Activated CD8-positive, alpha-beta T cell treated with anti-CD3 and anti-CD28 coated beads for 36 hours (primary cell): Measurements from ENCODE around the gene LCT. TPM values are rescaled to one million over a fixed set of nuclear protein-coding genes. Genes with fewer than 3 reads are reported as not detected.

Experiments
- ATAC-seq: fragments of 200-7000 bp; cut with Tn5 transposase; one replicate; pipeline ENCODE4 v1.10.0; 2021; ENCODE audit warnings: mild to moderate bottlenecking, moderate library complexity
- CTCF ChIA-PET: fragments of 350-600 bp; sonication (Branson Sonifier 250); formaldehyde crosslinking; loops from one replicate; lab custom pipeline; 2021; ENCODE audit warnings: antibody characterized with exemption; lab: Charles Lee
- POLR2A ChIA-PET: fragments of 350-600 bp; sonication (Branson Sonifier 250); formaldehyde crosslinking; loops from one replicate; lab custom pipeline; 2021; ENCODE audit warnings: antibody characterized with exemption; lab: Charles Lee
- DNase-seq: peaks from one replicate; pipeline ENCODE4 v3.0.0-alpha.2; 2020
- H3K27ac Mint-ChIP-seq: one replicate; pipeline ENCODE4 v1.8.0; 2021; ENCODE audit warnings: mild to moderate bottlenecking, mixed read lengths
- H3K27me3 Mint-ChIP-seq: one replicate; pipeline ENCODE4 v1.8.0; 2021; ENCODE audit warnings: mixed read lengths
- H3K36me3 Mint-ChIP-seq: one replicate; pipeline ENCODE4 v1.8.0; 2021; ENCODE audit warnings: low read depth, mixed read lengths
- H3K4me1 Mint-ChIP-seq: one replicate; pipeline ENCODE4 v1.8.0; 2021; ENCODE audit warnings: low read depth, mixed read lengths
- H3K4me3 Mint-ChIP-seq: one replicate; pipeline ENCODE4 v1.8.0; 2021; ENCODE audit warnings: mild to moderate bottlenecking, moderate library complexity, mixed read lengths
- H3K9me3 Mint-ChIP-seq: one replicate; pipeline ENCODE4 v1.8.0; 2021; ENCODE audit warnings: mixed read lengths
- intact Hi-C: fragments of 100-400 bp; cut with micrococcal nuclease; formaldehyde crosslinking; loops from one replicate; pipeline ENCODE4 v1.10.0; 2022
- total RNA-seq, 2 experiments: library from RNA; stranded (reverse); gene quantifications; one replicate each; pipeline ENCODE4 v1.2.3, GENCODE V29; 2021
- TF ChIP-seq, protein P1 (sequence below): fragments of 200-600 bp; IDR thresholded peaks from one replicate; pipeline ENCODE4 v1.8.0; 2022; ENCODE audit warnings: antibody characterized with exemption, mild to moderate bottlenecking

Gene LCT
- total RNA-seq, 2 experiments from 2014 or later = 0.11 to 0.29 TPM

GRCh38 chr2:135845997-135846396, 9.0 kb upstream of the LCT start:
- Mint-ChIP-seq H3K4me1 (peaks cover 12% of the 10 kb centered on the region), H3K4me3 (no peak overlapping the region), H3K27ac (no peak overlapping the region), H3K27me3 (no peaks in the 10 kb centered on the region), H3K36me3 (peaks cover 70% of the 10 kb centered on the region), H3K9me3 (no peaks in the 10 kb centered on the region)
- ChIA-PET POLR2A (interaction anchor here (1.3 kb wide), 1 partner anchor 24 kb away, joined by 3 read pairs; no protein-coding TSS in a partner anchor), CTCF (no interaction called here)
- intact Hi-C loops = no loop called here
- ATAC-seq (no peak), DNase-seq (no peak)
- TF ChIP-seq, protein P1, sequence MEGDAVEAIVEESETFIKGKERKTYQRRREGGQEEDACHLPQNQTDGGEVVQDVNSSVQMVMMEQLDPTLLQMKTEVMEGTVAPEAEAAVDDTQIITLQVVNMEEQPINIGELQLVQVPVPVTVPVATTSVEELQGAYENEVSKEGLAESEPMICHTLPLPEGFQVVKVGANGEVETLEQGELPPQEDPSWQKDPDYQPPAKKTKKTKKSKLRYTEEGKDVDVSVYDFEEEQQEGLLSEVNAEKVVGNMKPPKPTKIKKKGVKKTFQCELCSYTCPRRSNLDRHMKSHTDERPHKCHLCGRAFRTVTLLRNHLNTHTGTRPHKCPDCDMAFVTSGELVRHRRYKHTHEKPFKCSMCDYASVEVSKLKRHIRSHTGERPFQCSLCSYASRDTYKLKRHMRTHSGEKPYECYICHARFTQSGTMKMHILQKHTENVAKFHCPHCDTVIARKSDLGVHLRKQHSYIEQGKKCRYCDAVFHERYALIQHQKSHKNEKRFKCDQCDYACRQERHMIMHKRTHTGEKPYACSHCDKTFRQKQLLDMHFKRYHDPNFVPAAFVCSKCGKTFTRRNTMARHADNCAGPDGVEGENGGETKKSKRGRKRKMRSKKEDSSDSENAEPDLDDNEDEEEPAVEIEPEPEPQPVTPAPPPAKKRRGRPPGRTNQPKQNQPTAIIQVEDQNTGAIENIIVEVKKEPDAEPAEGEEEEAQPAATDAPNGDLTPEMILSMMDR = no peak

- peaks cover 70% of the 10 kb centered on the region for H3K36me3 Mint-ChIP-seq
- H3K27me3 Mint-ChIP-seq = no peaks in the 10 kb centered on the region
- DNase-seq (no peak), ATAC-seq (no peak)
- intact Hi-C loops = no loop called here
- POLR2A ChIA-PET = interaction anchor here (1.3 to 1.6 kb wide), 2 partner anchors 25 to 30 kb away, joined by 3 to 5 read pairs; no protein-coding TSS in a partner anchor
- no peak overlapping the region for H3K27ac Mint-ChIP-seq
- CTCF ChIA-PET = no interaction called here
- TF ChIP-seq, protein P1 = no peak
- no peaks in the 10 kb centered on the region for H3K9me3 Mint-ChIP-seq
- H3K4me3 Mint-ChIP-seq = no peak overlapping the region
- H3K4me1 Mint-ChIP-seq = peaks cover 19% of the 10 kb centered on the region
Measured at GRCh38 chr2:135845257-135845656, 8.3 kb upstream of the LCT start.

DNA sequence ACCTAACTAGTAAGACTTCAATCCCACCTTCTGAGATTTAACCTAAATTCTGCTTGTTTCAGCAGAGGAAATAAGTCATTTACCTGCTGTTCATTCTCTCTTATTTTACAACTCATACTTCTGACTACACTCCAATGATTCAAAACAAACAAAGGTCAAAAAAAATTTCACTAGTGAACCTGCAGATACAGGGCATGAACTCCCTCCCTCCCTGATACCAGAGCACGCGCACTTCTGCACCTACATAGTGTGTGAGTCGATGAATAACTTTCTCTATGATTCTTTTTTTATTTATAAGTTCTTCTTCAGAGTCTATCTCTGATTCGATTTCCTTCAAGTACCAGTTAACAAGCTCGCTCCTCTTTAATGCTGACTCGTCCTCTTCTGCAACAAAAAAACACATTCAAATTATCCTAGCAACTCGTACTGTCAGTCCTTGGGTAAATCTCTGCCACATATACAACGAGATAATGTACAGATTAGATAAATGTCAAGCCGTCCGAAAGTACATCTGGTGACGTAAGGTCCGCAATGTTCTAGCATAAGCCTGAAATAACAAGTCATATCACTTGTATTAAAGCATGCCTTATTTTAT, 7.4 kb upstream of the LCT start:
- intact Hi-C loops = no loop called here
- DNase-seq (no peak), ATAC-seq (no peak)
- no peaks in the 10 kb centered on the region for H3K9me3 Mint-ChIP-seq
- CTCF ChIA-PET = interaction anchor here (1.4 kb wide), 1 partner anchor 18 kb away, joined by 3 read pairs; no protein-coding TSS in a partner anchor
- no peaks in the 10 kb centered on the region for H3K27me3 Mint-ChIP-seq
- H3K36me3 Mint-ChIP-seq = peaks cover 65% of the 10 kb centered on the region
- no peak overlapping the region for H3K27ac Mint-ChIP-seq
- H3K4me3 Mint-ChIP-seq = no peak overlapping the region
- peaks cover 24% of the 10 kb centered on the region for H3K4me1 Mint-ChIP-seq
- TF ChIP-seq, protein P1 = no peak
- POLR2A ChIA-PET = interaction anchor here (1.6 to 6.3 kb wide), 3 partner anchors 10 to 31 kb away, joined by 5 to 30 read pairs (median 5); no protein-coding TSS in a partner anchor

DNA sequence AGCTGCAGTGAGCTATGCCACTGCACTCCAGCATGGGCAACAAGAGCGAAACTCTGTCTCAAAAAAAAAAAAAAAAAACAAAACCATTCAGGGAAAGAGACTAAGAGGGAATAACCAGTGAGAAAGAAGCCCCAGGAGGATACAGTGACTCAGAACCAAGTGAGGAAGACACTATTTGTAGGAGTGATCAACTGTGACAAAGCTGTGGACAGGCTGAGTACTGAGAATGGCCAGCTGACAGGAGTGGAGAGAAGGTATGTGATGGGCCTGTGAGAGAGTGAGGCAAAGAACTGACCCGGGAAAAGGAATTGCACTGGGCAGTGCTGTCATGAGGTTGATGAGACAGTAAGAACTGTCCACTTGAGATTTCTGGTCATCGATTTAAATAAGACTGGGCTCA, 6.7 kb upstream of the LCT start:
- ChIA-PET CTCF (interaction anchor here (1.4 to 1.6 kb wide), 2 partner anchors 18 to 45 kb away, joined by 3 to 11 read pairs; no protein-coding TSS in a partner anchor), POLR2A (interaction anchor here (1.0 to 6.3 kb wide), 4 partner anchors 10 to 32 kb away, joined by 3 to 30 read pairs (median 5); no protein-coding TSS in a partner anchor)
- no peak for DNase-seq
- intact Hi-C loops = no loop called here
- Mint-ChIP-seq H3K9me3 (no peaks in the 10 kb centered on the region), H3K27ac (no peak overlapping the region), H3K27me3 (no peaks in the 10 kb centered on the region), H3K4me1 (peaks cover 24% of the 10 kb centered on the region), H3K4me3 (no peak overlapping the region), H3K36me3 (peaks cover 59% of the 10 kb centered on the region)
- ATAC-seq = no peak
- TF ChIP-seq, protein P1 = no peak

DNA sequence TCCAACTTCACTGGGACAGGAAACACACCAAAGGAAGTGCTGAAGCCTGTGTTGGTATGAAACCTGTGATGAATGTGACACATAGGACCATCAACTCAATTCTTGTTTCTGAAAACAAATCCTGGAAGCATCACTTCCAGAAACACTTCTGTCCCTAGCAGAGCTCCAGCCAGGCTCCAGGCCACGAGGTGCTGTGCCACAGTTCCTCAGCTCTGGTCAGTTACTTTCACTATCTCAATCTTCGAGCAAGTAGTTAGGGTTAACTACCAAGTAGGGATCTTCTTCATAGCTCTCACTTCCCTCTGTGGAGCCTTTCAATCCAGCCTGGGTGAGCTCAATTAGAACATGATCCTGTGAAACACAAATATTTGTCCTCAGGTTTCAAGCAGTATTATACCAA, 3.6 kb upstream of the LCT start:
- Mint-ChIP-seq H3K4me1 (peaks cover 34% of the 10 kb centered on the region), H3K9me3 (no peaks in the 10 kb centered on the region), H3K27me3 (no peaks in the 10 kb centered on the region), H3K4me3 (no peak overlapping the region), H3K36me3 (peaks cover 48% of the 10 kb centered on the region), H3K27ac (peak overlapping the region; percentile 47)
- TF ChIP-seq, protein P1 = no peak
- ChIA-PET CTCF (interaction anchor here (1.0 to 2.8 kb wide), 5 partner anchors 9 to 43 kb away, joined by 3 to 10 read pairs (median 4); no protein-coding TSS in a partner anchor), POLR2A (interaction anchor here (0.8 to 6.3 kb wide), 7 partner anchors 13 to 35 kb away, joined by 3 to 30 read pairs (median 5); no protein-coding TSS in a partner anchor)
- intact Hi-C loops = no loop called here
- ATAC-seq (peak; percentile 29), DNase-seq (no peak)
